ENCODE results near the gene FJX1. TPM values are rescaled to one million over a fixed set of nuclear protein-coding genes. Genes with fewer than 3 reads are reported as not detected.
"Not testable (repeated sequence)": the region's sequence is repeated elsewhere in the genome, so short reads cannot be mapped to it uniquely, and the experiment has no call there.

The FJX1 gene
- total RNA-seq, 1 experiment from 2014 or later = 13.7 TPM

DNA sequence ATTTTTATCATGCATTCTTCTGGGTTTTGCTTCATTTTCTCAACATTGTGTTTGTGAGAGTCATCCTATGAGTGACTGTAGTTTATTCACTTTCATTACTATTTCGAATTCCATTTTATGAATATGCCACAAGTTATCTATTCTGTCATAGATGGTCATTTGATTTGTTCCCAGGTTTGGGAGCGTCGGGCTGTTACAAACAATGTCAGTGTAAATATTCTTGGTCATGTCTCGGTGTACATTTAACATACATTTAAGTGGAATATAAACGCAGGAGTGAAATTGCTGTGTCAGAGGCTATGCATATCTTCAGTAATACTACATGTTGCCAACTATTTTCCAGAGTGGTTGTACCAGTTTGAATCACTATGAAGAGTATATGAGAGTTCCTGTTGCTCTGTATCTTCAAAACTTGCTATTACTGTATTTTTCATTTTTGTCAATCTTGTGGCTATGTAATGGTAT, 46.7 kb downstream of the FJX1 start (continued):
- TF ChIP-seq, protein P1, sequence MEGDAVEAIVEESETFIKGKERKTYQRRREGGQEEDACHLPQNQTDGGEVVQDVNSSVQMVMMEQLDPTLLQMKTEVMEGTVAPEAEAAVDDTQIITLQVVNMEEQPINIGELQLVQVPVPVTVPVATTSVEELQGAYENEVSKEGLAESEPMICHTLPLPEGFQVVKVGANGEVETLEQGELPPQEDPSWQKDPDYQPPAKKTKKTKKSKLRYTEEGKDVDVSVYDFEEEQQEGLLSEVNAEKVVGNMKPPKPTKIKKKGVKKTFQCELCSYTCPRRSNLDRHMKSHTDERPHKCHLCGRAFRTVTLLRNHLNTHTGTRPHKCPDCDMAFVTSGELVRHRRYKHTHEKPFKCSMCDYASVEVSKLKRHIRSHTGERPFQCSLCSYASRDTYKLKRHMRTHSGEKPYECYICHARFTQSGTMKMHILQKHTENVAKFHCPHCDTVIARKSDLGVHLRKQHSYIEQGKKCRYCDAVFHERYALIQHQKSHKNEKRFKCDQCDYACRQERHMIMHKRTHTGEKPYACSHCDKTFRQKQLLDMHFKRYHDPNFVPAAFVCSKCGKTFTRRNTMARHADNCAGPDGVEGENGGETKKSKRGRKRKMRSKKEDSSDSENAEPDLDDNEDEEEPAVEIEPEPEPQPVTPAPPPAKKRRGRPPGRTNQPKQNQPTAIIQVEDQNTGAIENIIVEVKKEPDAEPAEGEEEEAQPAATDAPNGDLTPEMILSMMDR (IDR thresholded peaks at IDR 0.05 in 2 of 3, conservative IDR thresholded peaks at IDR 0.05 in 1 of 3; ENCODE audit: borderline replicate concordance in 1 of 3, insufficient read depth in 1 of 3, low read depth in 2 of 3, low read length in 2 of 3) = no peak
- TF ChIP-seq EGR1 (IDR thresholded peaks at IDR 0.05; ENCODE audit: low read depth) (no peak), ZFX (IDR thresholded peaks at IDR 0.05) (no peak)
- TF ChIP-seq, protein P2, sequence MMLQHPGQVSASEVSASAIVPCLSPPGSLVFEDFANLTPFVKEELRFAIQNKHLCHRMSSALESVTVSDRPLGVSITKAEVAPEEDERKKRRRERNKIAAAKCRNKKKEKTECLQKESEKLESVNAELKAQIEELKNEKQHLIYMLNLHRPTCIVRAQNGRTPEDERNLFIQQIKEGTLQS (IDR thresholded peaks at IDR 0.05) = no peak

DNA sequence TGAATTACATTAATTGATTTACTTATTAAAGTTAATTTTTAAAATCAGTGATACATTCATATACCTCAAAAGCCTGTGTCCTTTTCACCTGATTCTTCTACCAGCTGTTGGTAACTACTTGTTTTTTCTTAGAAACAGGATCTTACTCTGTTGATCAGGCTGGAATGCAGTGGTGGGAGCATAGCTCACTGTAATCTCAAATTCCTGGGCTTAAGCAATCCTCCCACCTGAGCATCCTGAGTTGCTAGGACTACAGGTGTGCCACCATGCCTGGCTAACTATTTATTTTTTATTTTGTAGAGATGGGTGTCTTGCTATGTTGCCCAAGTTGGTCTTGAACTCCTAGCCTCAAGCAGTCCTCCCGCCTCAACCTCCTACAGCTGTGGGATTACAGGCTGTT, 49.0 kb downstream of the FJX1 start:
- H3K9me2 ChIP-seq (ENCODE audit: insufficient read depth) = no peaks in the 10 kb centered on the region
- H3K36me3 ChIP-seq (ENCODE audit: control insufficient read depth in 1 of 2, insufficient read depth in 2 of 2, low read length in 2 of 2) = peaks cover 0 to 3% of the 10 kb centered on the region in 2 experiments; a peak in 1 of 4 replicates
- ChIA-PET CTCF (no interaction called here), POLR2A (no interaction called here), RAD21 (ENCODE audit: low non-redundant PET in 1 of 2, low total read pairs in 2 of 2, uncharacterized antibody in 2 of 2, unreplicated experiment in 2 of 2) (no interaction called here)
- H3K4me3 ChIP-seq (replicated peaks in 1 of 2; ENCODE audit: low read depth in 1 of 2, low read length in 2 of 2) = no peak overlapping the region
- H4K20me1 ChIP-seq (ENCODE audit: insufficient read depth) = no peaks in the 10 kb centered on the region
- peaks cover 6 to 15% of the 10 kb centered on the region in 2 experiments; a peak in 3 of 4 replicates for H3K4me1 ChIP-seq (ENCODE audit: control insufficient read depth in 1 of 2, insufficient read depth in 2 of 2, low read length in 2 of 2)
- DNase-seq (ENCODE audit: low read depth, low spot score) = no peak
- no peak for ATAC-seq
- intact Hi-C loops (cut with micrococcal nuclease) = no loop called here
- peaks cover 66% of the 10 kb centered on the region for H3K79me2 ChIP-seq (ENCODE audit: insufficient read depth, low read length)
- TF ChIP-seq EZH2 (IDR thresholded peaks at IDR 0.05) = no peak
- H2AFZ ChIP-seq (ENCODE audit: low read depth, low read length, poor library complexity, severe bottlenecking) = no peak overlapping the region
- no peak overlapping the region for H3K27ac ChIP-seq (ENCODE audit: low read depth, low read length)
- no TSS peak for BruUV-seq (replicated peaks)
- H3K9ac ChIP-seq (ENCODE audit: low read length) = no peak overlapping the region
- no peak overlapping the region for H3K4me2 ChIP-seq (ENCODE audit: low read length)
- H3K27me3 ChIP-seq (ENCODE audit: insufficient read depth, low read length) = no peaks in the 10 kb centered on the region
- H3K9me3 ChIP-seq (ENCODE audit: control insufficient read depth in 1 of 2, insufficient read depth in 1 of 2, low read depth in 1 of 2, low read length in 2 of 2) = peaks cover 0 to 8% of the 10 kb centered on the region in 2 experiments; a peak in 1 of 4 replicates

DNA sequence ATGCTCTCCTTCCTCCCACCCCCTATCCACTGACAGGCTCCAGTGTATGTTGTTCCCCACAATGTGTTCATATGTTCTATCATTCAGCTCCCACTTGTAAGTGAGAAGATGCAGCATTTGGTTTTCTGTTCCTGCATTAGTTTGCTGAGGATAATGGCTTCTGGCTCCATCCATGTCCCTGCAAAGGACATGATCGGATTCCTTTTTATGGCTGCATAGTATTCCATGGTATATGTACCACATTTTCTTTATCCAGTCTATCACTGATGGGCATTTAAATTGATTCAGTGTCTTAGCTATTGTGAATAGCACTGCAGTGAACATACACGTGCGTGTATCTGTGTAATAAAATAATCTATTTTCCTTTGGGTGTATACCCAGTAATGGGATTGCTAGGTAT, 50.1 kb downstream of the FJX1 start:
- H3K9ac ChIP-seq (ENCODE audit: low read length); H3K27me3 ChIP-seq (ENCODE audit: insufficient read depth, low read length); CTCF ChIA-PET; RAD21 ChIA-PET (ENCODE audit: low non-redundant PET in 1 of 2, low total read pairs in 2 of 2, uncharacterized antibody in 2 of 2, unreplicated experiment in 2 of 2); H3K4me1 ChIP-seq (ENCODE audit: control insufficient read depth in 1 of 2, insufficient read depth in 2 of 2, low read length in 2 of 2); H3K9me2 ChIP-seq (ENCODE audit: insufficient read depth); ATAC-seq; DNase-seq (ENCODE audit: low read depth, low spot score); H3K9me3 ChIP-seq (ENCODE audit: control insufficient read depth in 1 of 2, insufficient read depth in 1 of 2, low read depth in 1 of 2, low read length in 2 of 2); H3K36me3 ChIP-seq (ENCODE audit: control insufficient read depth in 1 of 2, insufficient read depth in 2 of 2, low read length in 2 of 2); H3K4me2 ChIP-seq (ENCODE audit: low read length); H2AFZ ChIP-seq (ENCODE audit: low read depth, low read length, poor library complexity, severe bottlenecking); H3K27ac ChIP-seq (ENCODE audit: low read depth, low read length); BruUV-seq (replicated peaks); H3K4me3 ChIP-seq (replicated peaks in 1 of 2; ENCODE audit: low read depth in 1 of 2, low read length in 2 of 2); intact Hi-C loops (cut with micrococcal nuclease); POLR2A ChIA-PET; H4K20me1 ChIP-seq (ENCODE audit: insufficient read depth): not testable (repeated sequence)
- peaks cover 69% of the 10 kb centered on the region for H3K79me2 ChIP-seq (ENCODE audit: insufficient read depth, low read length)

Other genes starting within 250 kb of the FJX1 start
- gene SLC1A2, start 198.9 kb upstream of the FJX1 start, total RNA-seq (2021; ENCODE audit: unreplicated experiment) = 0.25 TPM
- gene PAMR1, start 92.8 kb upstream of the FJX1 start, total RNA-seq (2021; ENCODE audit: unreplicated experiment) = not detected
- 33.4 TPM for gene TRIM44, start 44.3 kb downstream of the FJX1 start, total RNA-seq (2021; ENCODE audit: unreplicated experiment)